Measurements from ENCODE around the gene SLC24A3. TPM values are rescaled to one million over a fixed set of nuclear protein-coding genes. Genes with fewer than 3 reads are reported as not detected.

Gene SLC24A3
- total and polyA plus RNA-seq, 2 of the 13 experiments (the other 11 are each of a cell fraction or from before 2014, with no cell fraction given) = not detected

DNA sequence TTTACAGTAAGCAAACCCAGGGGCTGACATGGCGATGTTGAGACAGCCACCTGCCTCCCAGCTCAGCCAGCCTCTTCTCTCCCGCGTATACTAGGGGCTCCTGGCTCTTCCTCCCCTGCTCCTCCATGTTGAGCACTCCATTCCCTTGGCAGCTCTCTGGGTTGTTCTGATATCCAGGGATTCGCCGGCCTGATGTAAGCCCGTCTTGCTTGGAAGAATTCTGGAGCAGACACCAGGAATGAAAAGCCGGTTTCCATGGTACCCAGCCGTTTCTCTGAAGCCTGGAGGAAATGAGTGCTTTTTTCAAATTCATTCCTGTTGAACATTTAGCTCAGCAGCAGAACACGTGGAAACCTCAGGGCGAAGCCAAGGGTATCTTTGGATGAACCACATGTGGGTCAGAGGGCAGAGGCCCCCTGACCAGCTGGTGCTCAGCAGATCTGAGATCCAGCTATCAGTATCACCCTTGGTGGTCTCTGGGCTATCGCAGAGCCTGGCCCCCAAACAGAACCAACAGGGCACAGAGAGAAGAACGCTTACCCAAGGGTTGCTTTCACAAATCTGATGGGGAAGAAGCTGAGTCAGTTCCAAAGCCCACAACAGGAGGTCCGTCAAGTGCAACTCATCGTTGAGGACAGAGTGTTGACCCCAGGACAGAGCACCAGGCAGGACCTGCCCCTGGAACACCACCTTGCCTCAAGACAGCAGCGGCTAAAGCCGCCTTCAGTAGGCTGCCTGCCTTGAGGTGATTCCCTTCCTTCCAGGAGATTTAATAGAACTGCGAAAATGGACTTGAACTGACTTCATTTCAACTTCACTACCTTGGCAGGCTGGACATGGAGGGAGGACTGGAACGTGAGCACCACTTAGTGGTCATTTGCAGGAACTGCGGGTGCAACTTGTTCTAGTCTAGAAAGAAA lies 449.5 kb downstream of the SLC24A3 start (continued):
- TF ChIP-seq, protein P1, sequence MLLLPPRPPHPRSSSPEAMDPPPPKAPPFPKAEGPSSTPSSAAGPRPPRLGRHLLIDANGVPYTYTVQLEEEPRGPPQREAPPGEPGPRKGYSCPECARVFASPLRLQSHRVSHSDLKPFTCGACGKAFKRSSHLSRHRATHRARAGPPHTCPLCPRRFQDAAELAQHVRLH (CRISPR knock-in tag; IDR thresholded peaks at IDR 0.05; ENCODE audit: borderline replicate concordance, low read depth) = peak; percentile 72; the same call in 1 of the 2 replicates
- no peak for TF ChIP-seq KMT2B (CRISPR knock-in tag; IDR thresholded peaks at IDR 0.05)
- no peak for TF ChIP-seq MEF2D (CRISPR knock-in tag; IDR thresholded peaks at IDR 0.05)
- TF ChIP-seq MXI1 (IDR thresholded peaks at IDR 0.05; ENCODE audit: borderline replicate concordance, low read depth, low read length) = no peak; the same call in 2 of the 3 replicates
- no peak for TF ChIP-seq YY1 (IDR thresholded peaks at IDR 0.05; ENCODE audit: insufficient read depth, insufficient replicate concordance, low read depth, low read length)
- peak; percentile 56; the same call in 1 of the 2 replicates for TF ChIP-seq ZNF749 (CRISPR knock-in tag; IDR thresholded peaks at IDR 0.05; ENCODE audit: borderline replicate concordance)
- no peak for TF ChIP-seq MYNN (CRISPR knock-in tag; IDR thresholded peaks at IDR 0.05; ENCODE audit: low read depth)
- TF ChIP-seq NFYB (CRISPR knock-in tag; IDR thresholded peaks at IDR 0.05) = no peak
- no peak for TF ChIP-seq DNMT3B (CRISPR knock-in tag; conservative IDR thresholded peaks at IDR 0.05)
- TF ChIP-seq, protein P2, sequence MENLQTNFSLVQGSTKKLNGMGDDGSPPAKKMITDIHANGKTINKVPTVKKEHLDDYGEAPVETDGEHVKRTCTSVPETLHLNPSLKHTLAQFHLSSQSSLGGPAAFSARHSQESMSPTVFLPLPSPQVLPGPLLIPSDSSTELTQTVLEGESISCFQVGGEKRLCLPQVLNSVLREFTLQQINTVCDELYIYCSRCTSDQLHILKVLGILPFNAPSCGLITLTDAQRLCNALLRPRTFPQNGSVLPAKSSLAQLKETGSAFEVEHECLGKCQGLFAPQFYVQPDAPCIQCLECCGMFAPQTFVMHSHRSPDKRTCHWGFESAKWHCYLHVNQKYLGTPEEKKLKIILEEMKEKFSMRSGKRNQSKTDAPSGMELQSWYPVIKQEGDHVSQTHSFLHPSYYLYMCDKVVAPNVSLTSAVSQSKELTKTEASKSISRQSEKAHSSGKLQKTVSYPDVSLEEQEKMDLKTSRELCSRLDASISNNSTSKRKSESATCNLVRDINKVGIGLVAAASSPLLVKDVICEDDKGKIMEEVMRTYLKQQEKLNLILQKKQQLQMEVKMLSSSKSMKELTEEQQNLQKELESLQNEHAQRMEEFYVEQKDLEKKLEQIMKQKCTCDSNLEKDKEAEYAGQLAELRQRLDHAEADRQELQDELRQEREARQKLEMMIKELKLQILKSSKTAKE (CRISPR knock-in tag; IDR thresholded peaks at IDR 0.05; ENCODE audit: borderline replicate concordance) = no peak
- 0 out of 2 replicates have a peak, but pooled peaks have one; percentile 44 for TF ChIP-seq ZNF34 (CRISPR knock-in tag; IDR thresholded peaks at IDR 0.05; ENCODE audit: borderline replicate concordance)
- TF ChIP-seq GATAD1 (CRISPR knock-in tag; IDR thresholded peaks at IDR 0.05) = 0 out of 2 replicates have a peak, but pooled peaks have one; percentile 46
- TF ChIP-seq, protein P3, sequence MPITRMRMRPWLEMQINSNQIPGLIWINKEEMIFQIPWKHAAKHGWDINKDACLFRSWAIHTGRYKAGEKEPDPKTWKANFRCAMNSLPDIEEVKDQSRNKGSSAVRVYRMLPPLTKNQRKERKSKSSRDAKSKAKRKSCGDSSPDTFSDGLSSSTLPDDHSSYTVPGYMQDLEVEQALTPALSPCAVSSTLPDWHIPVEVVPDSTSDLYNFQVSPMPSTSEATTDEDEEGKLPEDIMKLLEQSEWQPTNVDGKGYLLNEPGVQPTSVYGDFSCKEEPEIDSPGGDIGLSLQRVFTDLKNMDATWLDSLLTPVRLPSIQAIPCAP (CRISPR knock-in tag; IDR thresholded peaks at IDR 0.05; ENCODE audit: low read depth) = no peak
- TF ChIP-seq, protein P4, sequence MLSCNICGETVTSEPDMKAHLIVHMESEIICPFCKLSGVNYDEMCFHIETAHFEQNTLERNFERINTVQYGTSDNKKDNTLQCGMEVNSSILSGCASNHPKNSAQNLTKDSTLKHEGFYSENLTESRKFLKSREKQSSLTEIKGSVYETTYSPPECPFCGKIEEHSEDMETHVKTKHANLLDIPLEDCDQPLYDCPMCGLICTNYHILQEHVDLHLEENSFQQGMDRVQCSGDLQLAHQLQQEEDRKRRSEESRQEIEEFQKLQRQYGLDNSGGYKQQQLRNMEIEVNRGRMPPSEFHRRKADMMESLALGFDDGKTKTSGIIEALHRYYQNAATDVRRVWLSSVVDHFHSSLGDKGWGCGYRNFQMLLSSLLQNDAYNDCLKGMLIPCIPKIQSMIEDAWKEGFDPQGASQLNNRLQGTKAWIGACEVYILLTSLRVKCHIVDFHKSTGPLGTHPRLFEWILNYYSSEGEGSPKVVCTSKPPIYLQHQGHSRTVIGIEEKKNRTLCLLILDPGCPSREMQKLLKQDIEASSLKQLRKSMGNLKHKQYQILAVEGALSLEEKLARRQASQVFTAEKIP (CRISPR knock-in tag; IDR thresholded peaks at IDR 0.05; ENCODE audit: borderline replicate concordance) = no peak
- no peak for TF ChIP-seq REL (CRISPR knock-in tag; conservative IDR thresholded peaks at IDR 0.05)
- TF ChIP-seq POLR2G (IDR thresholded peaks at IDR 0.05; ENCODE audit: low read depth, low read length) = no peak
- 0 out of 2 replicates have a peak, but pooled peaks have one; percentile 49 for TF ChIP-seq IRF2 (CRISPR knock-in tag; IDR thresholded peaks at IDR 0.05)
- no peak for TF ChIP-seq ZNF282 (IDR thresholded peaks at IDR 0.05; ENCODE audit: partially characterized antibody)
- no peak for TF ChIP-seq KDM5A (IDR thresholded peaks at IDR 0.05; ENCODE audit: borderline replicate concordance, low read length)
- TF ChIP-seq, protein P5, sequence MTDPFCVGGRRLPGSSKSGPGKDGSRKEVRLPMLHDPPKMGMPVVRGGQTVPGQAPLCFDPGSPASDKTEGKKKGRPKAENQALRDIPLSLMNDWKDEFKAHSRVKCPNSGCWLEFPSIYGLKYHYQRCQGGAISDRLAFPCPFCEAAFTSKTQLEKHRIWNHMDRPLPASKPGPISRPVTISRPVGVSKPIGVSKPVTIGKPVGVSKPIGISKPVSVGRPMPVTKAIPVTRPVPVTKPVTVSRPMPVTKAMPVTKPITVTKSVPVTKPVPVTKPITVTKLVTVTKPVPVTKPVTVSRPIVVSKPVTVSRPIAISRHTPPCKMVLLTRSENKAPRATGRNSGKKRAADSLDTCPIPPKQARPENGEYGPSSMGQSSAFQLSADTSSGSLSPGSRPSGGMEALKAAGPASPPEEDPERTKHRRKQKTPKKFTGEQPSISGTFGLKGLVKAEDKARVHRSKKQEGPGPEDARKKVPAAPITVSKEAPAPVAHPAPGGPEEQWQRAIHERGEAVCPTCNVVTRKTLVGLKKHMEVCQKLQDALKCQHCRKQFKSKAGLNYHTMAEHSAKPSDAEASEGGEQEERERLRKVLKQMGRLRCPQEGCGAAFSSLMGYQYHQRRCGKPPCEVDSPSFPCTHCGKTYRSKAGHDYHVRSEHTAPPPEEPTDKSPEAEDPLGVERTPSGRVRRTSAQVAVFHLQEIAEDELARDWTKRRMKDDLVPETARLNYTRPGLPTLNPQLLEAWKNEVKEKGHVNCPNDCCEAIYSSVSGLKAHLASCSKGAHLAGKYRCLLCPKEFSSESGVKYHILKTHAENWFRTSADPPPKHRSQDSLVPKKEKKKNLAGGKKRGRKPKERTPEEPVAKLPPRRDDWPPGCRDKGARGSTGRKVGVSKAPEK (CRISPR knock-in tag; IDR thresholded peaks at IDR 0.05; ENCODE audit: borderline replicate concordance) = no peak
